KOPT-K1 (cell line): ENCODE measurements around the gene DYNC1LI1.
"Not testable (repeated sequence)": the region's sequence is repeated elsewhere in the genome, so short reads cannot be mapped to it uniquely, and the experiment has no call there.

Experiments
- H3K27ac ChIP-seq: fragments of 200-600 bp; sonication (generic); 2 replicates; pipeline ENCODE4 v1.5.1; 2016; ENCODE audit warnings: antibody characterized with exemption, mild to moderate bottlenecking, low read depth, low read length; ENCODE audit not compliant: poor library complexity, severe bottlenecking
- H3K36me3 ChIP-seq: fragments of 200-600 bp; sonication (generic); 2 replicates; pipeline ENCODE4 v1.5.1; 2017; ENCODE audit warnings: antibody characterized with exemption, mild to moderate bottlenecking, low read length, moderate library complexity; ENCODE audit not compliant: insufficient read depth
- H3K9me3 ChIP-seq: fragments of 200-600 bp; sonication (generic); 2 replicates; pipeline ENCODE4 v1.5.1; 2017; ENCODE audit warnings: antibody characterized with exemption, low read length, mild to moderate bottlenecking; ENCODE audit not compliant: insufficient read depth, poor library complexity, severe bottlenecking

DYNC1LI1 gene

GRCh38 chr3:32595323-32595722, 24.7 kb upstream of the DYNC1LI1 start:
- no peaks in the 10 kb centered on the region for H3K9me3 ChIP-seq
- no peak overlapping the region for H3K27ac ChIP-seq
- no peaks in the 10 kb centered on the region for H3K36me3 ChIP-seq

- Histone ChIP-seq H3K27ac (no peak overlapping the region), H3K36me3 (no peaks in the 10 kb centered on the region), H3K9me3 (no peaks in the 10 kb centered on the region)
Measured at GRCh38 chr3:32593903-32594525, 23.4 kb upstream of the DYNC1LI1 start.

- H3K27ac ChIP-seq: no peak overlapping the region
- H3K9me3 ChIP-seq: no peaks in the 10 kb centered on the region
- no peaks in the 10 kb centered on the region for H3K36me3 ChIP-seq
Measured at GRCh38 chr3:32592696-32593353, 22.2 kb upstream of the DYNC1LI1 start.

GRCh38 chr3:32592011-32592410, 21.4 kb upstream of the DYNC1LI1 start:
- Histone ChIP-seq H3K36me3 (no peaks in the 10 kb centered on the region), H3K27ac (no peak overlapping the region)

GRCh38 chr3:32591186-32591585, 20.5 kb upstream of the DYNC1LI1 start:
- Histone ChIP-seq H3K9me3 (no peaks in the 10 kb centered on the region), H3K36me3 (no peaks in the 10 kb centered on the region)

More at GRCh38 chr3:32592011-32592410, 21.4 kb upstream of the DYNC1LI1 start:
- no peaks in the 10 kb centered on the region for H3K9me3 ChIP-seq

GRCh38 chr3:32586356-32586755, 15.7 kb upstream of the DYNC1LI1 start:
- Histone ChIP-seq H3K9me3 (no peaks in the 10 kb centered on the region), H3K27ac (no peak overlapping the region), H3K36me3 (no peaks in the 10 kb centered on the region)

More at GRCh38 chr3:32591186-32591585, 20.5 kb upstream of the DYNC1LI1 start:
- no peak overlapping the region for H3K27ac ChIP-seq

GRCh38 chr3:32584660-32585059, 14.0 kb upstream of the DYNC1LI1 start:
- Histone ChIP-seq H3K36me3 (no peaks in the 10 kb centered on the region), H3K27ac (no peak overlapping the region), H3K9me3 (no peaks in the 10 kb centered on the region)

- no peaks in the 10 kb centered on the region for H3K9me3 ChIP-seq
- H3K27ac ChIP-seq: no peak overlapping the region
- no peaks in the 10 kb centered on the region for H3K36me3 ChIP-seq
Measured at GRCh38 chr3:32583708-32584107, 13.1 kb upstream of the DYNC1LI1 start.

GRCh38 chr3:32578669-32579068, 8.0 kb upstream of the DYNC1LI1 start:
- not testable (repeated sequence) for H3K36me3 ChIP-seq, H3K27ac ChIP-seq, H3K9me3 ChIP-seq

- H3K36me3 ChIP-seq: no peaks in the 10 kb centered on the region
- H3K27ac ChIP-seq: no peak overlapping the region
- H3K9me3 ChIP-seq: no peaks in the 10 kb centered on the region
Measured at GRCh38 chr3:32577581-32578556, 7.2 kb upstream of the DYNC1LI1 start.

- Histone ChIP-seq H3K36me3 (no peaks in the 10 kb centered on the region), H3K9me3 (no peaks in the 10 kb centered on the region), H3K27ac (no peak overlapping the region)
Measured at GRCh38 chr3:32577174-32577573, 6.5 kb upstream of the DYNC1LI1 start.

GRCh38 chr3:32575451-32576113, 4.9 kb upstream of the DYNC1LI1 start:
- no peaks in the 10 kb centered on the region for H3K9me3 ChIP-seq
- H3K36me3 ChIP-seq: no peaks in the 10 kb centered on the region
- no peak overlapping the region for H3K27ac ChIP-seq

GRCh38 chr3:32571192-32571485, 481 bp upstream of the DYNC1LI1 start:
- H3K36me3 ChIP-seq: peaks cover 15% of the 10 kb centered on the region
- H3K27ac ChIP-seq: peak overlapping the region; percentile 94
- no peaks in the 10 kb centered on the region for H3K9me3 ChIP-seq

- Histone ChIP-seq H3K36me3 (peaks cover 26% of the 10 kb centered on the region), H3K27ac (peak overlapping the region; percentile 94), H3K9me3 (no peaks in the 10 kb centered on the region)
Measured at GRCh38 chr3:32569540-32570420, 878 bp downstream of the DYNC1LI1 start.
